Measurements from ENCODE around the gene NCKAP1.

DNA sequence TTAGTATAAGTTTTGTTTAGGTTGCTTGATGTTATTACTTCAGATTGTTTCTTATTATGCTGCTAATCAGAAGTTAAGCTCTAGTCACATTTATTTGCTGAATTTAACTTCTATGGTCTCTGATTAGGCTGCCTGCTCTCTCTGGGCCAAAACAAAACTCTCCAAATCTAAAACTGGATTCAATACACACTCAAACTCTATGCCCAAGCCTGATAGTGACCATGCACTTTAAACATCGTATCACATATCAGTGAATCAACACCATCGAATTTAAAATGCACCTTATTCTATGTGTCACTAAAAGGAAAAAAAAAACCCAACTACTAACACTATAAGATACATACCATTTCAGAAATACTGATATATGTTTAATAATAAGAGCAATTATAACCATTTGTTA is 94.9 kb downstream of the NCKAP1 start:
- TF ChIP-seq, protein P1, sequence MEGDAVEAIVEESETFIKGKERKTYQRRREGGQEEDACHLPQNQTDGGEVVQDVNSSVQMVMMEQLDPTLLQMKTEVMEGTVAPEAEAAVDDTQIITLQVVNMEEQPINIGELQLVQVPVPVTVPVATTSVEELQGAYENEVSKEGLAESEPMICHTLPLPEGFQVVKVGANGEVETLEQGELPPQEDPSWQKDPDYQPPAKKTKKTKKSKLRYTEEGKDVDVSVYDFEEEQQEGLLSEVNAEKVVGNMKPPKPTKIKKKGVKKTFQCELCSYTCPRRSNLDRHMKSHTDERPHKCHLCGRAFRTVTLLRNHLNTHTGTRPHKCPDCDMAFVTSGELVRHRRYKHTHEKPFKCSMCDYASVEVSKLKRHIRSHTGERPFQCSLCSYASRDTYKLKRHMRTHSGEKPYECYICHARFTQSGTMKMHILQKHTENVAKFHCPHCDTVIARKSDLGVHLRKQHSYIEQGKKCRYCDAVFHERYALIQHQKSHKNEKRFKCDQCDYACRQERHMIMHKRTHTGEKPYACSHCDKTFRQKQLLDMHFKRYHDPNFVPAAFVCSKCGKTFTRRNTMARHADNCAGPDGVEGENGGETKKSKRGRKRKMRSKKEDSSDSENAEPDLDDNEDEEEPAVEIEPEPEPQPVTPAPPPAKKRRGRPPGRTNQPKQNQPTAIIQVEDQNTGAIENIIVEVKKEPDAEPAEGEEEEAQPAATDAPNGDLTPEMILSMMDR (IDR thresholded peaks at IDR 0.05): no peak
- TF ChIP-seq POLR2A (IDR thresholded peaks at IDR 0.05): no peak

Measured in Peyer's patch (tissue), 4 donors.